Loucy (cell line): ENCODE data around the gene TET3.

Experiments used
- H2AFZ ChIP-seq: fragments of 200-600 bp; sonication (generic); 2 replicates; pipeline ENCODE4 v1.6.0; 2016; ENCODE audit warnings: antibody characterized with exemption, mild to moderate bottlenecking, low read length, moderate library complexity
- H3F3A ChIP-seq: fragments of 200-600 bp; 2 replicates; pipeline ENCODE4 v1.6.0; 2016; ENCODE audit warnings: antibody characterized with exemption, low read depth, mild to moderate bottlenecking
- H3K27me3 ChIP-seq: fragments of 200-600 bp; sonication (generic); 2 replicates; pipeline ENCODE4 v1.6.1; 2014; ENCODE audit warnings: low read length, mild to moderate bottlenecking; ENCODE audit not compliant: insufficient read depth, poor library complexity, severe bottlenecking
- H3K36me3 ChIP-seq: fragments of 200-600 bp; sonication (generic); 2 replicates; pipeline ENCODE4 v1.6.1; 2016; ENCODE audit warnings: low read length; ENCODE audit not compliant: insufficient read depth
- H3K4me1 ChIP-seq: fragments of 200-600 bp; sonication (generic); 2 replicates; pipeline ENCODE4 v1.5.1; 2014; ENCODE audit warnings: low read length, mild to moderate bottlenecking; ENCODE audit not compliant: insufficient read depth, poor library complexity, severe bottlenecking
- H3K4me2 ChIP-seq: fragments of 200-600 bp; sonication (generic); 2 replicates; pipeline ENCODE4 v1.6.0; 2014; ENCODE audit warnings: antibody characterized with exemption, low read length, low read depth, mild to moderate bottlenecking; ENCODE audit not compliant: poor library complexity, severe bottlenecking
- H3K4me3 ChIP-seq: fragments of 200-600 bp; sonication (generic); 2 replicates; pipeline ENCODE4 v1.5.1; 2014; ENCODE audit warnings: low read length, mild to moderate bottlenecking, mixed read lengths; ENCODE audit not compliant: poor library complexity, severe bottlenecking
- H3K79me2 ChIP-seq: fragments of 200-600 bp; sonication (generic); 2 replicates; pipeline ENCODE4 v1.6.1; 2014; ENCODE audit warnings: low read length; ENCODE audit not compliant: insufficient read depth
- H3K9ac ChIP-seq: fragments of 200-600 bp; sonication (generic); 2 replicates; pipeline ENCODE4 v1.6.0; 2014; ENCODE audit warnings: mild to moderate bottlenecking, low read depth, low read length, moderate library complexity; ENCODE audit not compliant: poor library complexity, severe bottlenecking
- H3K9me2 ChIP-seq: fragments of 200-600 bp; sonication (generic); replicated peaks from 2 replicates; pipeline ENCODE4 v1.6.1; 2016; ENCODE audit warnings: low read depth, low read length, mixed read lengths
- H3K9me3 ChIP-seq: fragments of 200-600 bp; sonication (generic); 2 replicates; pipeline ENCODE4 v1.6.1; 2014; ENCODE audit warnings: mild to moderate bottlenecking, antibody characterized with exemption, low read length, low read depth; ENCODE audit not compliant: insufficient read depth
- H4K20me1 ChIP-seq: fragments of 200-600 bp; sonication (generic); 2 replicates; pipeline ENCODE4 v1.6.0; 2014; ENCODE audit warnings: antibody characterized with exemption, low read length, mild to moderate bottlenecking; ENCODE audit not compliant: insufficient read depth, poor library complexity, severe bottlenecking
- CTCF ChIP-seq: fragments of 200-600 bp; sonication (generic); conservative IDR thresholded peaks from 2 replicates; pipeline ENCODE4 v1.5.1; 2014; ENCODE audit warnings: mild to moderate bottlenecking, antibody characterized with exemption, low read length
- EZH2phosphoT487 ChIP-seq: fragments of 200-600 bp; IDR thresholded peaks from 2 replicates; pipeline ENCODE4 v1.6.1; 2018; ENCODE audit warnings: antibody characterized with exemption, mild to moderate bottlenecking, moderate library complexity, borderline replicate concordance

TET3 gene

DNA sequence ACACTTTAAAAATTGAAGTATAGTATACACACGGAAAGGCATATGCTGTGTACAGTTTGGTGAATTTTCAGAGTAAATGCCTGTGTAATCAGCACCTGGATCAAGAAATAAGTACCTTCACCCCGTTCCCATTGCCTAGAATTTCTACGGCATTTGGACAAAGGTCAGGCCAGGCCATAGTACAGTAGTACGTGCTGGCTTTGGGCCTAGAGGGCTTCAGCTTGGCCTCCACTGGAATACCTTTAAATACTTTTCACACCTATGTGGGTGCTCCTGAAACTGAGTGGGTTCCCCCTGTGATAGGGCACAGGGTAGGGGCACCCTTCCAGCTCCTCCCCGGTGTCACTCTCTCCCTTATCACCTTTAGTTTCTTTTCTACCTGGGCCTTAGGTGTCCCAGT, 26.5 kb downstream of the TET3 start:
- Histone ChIP-seq H3K4me2 (no peak overlapping the region), H3K9me2 (no peaks in the 10 kb centered on the region), H3K4me1 (peaks cover 24% of the 10 kb centered on the region), H3K9me3 (no peaks in the 10 kb centered on the region), H3F3A (no peaks in the 10 kb centered on the region), H2AFZ (no peak overlapping the region), H3K27me3 (no peaks in the 10 kb centered on the region), H3K79me2 (peaks cover 100% of the 10 kb centered on the region), H3K36me3 (peaks cover 34% of the 10 kb centered on the region; the same call in 1 of the 2 replicates), H3K4me3 (no peak overlapping the region), H4K20me1 (peaks cover 71% of the 10 kb centered on the region), H3K9ac (no peak overlapping the region)
- TF ChIP-seq CTCF, result no peak

DNA sequence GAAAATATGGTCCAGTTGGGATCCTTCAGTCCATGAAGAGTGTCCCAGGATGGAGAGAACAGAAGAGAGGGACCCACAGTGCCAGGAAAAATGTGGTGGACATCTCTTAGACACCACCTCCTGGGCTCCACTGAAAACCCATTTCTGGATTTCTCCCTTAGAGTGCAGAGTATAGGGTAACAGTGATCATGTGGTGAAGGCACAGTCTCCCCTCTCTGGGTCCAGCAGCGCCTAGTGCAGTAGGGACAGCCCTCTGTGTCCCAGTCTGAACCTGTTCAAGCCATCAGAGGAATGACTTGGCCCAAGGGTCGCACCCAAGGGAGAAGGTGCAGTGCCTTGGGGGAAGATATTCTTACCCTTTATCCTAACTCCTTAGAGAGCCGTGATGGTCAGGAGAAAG, 30.1 kb downstream of the TET3 start:
- Histone ChIP-seq H4K20me1 (peaks cover 49% of the 10 kb centered on the region), H3K4me2 (no peak overlapping the region), H2AFZ (no peak overlapping the region), H3K27me3 (no peaks in the 10 kb centered on the region), H3K36me3 (peaks cover 23% of the 10 kb centered on the region; the same call in 1 of the 2 replicates), H3K9ac (no peak overlapping the region), H3K4me3 (no peak overlapping the region), H3K4me1 (no peaks in the 10 kb centered on the region), H3K9me2 (no peaks in the 10 kb centered on the region), H3K9me3 (no peaks in the 10 kb centered on the region), H3F3A (no peaks in the 10 kb centered on the region), H3K79me2 (peaks cover 100% of the 10 kb centered on the region)
- no peak for TF ChIP-seq CTCF
- TF ChIP-seq EZH2phosphoT487, result no peak

DNA sequence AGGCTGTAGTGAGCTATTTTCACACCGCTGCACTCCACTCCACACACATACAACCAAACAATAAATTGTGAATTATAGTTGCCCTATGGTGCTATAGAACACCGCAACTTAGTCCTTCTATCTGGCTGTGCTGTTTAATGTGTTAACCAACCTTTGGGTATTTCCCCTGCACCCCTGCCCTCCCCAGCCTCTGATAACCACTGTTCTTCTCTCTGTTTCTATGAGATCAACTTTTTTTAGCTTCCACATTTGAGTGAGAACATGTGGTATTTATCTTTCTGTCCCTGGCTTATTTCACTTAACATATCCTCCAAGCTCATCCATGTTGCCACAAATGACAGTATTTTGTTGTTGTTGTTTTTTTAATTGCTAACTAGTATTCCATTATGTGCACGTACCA, 32.5 kb downstream of the TET3 start:
- H3K9me2 ChIP-seq, result no peaks in the 10 kb centered on the region
- no peak overlapping the region for H3K9ac ChIP-seq
- H3K79me2 ChIP-seq, result peaks cover 98% of the 10 kb centered on the region
- H2AFZ ChIP-seq, result no peak overlapping the region
- H3K4me2 ChIP-seq, result no peak overlapping the region
- no peaks in the 10 kb centered on the region for H3K27me3 ChIP-seq
- H3F3A ChIP-seq, result peaks cover 4% of the 10 kb centered on the region; the same call in 1 of the 2 replicates
- H3K36me3 ChIP-seq, result peaks cover 8% of the 10 kb centered on the region; the same call in 1 of the 2 replicates
- no peaks in the 10 kb centered on the region for H3K9me3 ChIP-seq
- peaks cover 61% of the 10 kb centered on the region for H4K20me1 ChIP-seq
- H3K4me1 ChIP-seq, result peaks cover 19% of the 10 kb centered on the region
- TF ChIP-seq EZH2phosphoT487, result no peak
- TF ChIP-seq CTCF, result no peak
- H3K4me3 ChIP-seq, result no peak overlapping the region
